Measurements from ENCODE around the gene MYO19.

The MYO19 gene

DNA sequence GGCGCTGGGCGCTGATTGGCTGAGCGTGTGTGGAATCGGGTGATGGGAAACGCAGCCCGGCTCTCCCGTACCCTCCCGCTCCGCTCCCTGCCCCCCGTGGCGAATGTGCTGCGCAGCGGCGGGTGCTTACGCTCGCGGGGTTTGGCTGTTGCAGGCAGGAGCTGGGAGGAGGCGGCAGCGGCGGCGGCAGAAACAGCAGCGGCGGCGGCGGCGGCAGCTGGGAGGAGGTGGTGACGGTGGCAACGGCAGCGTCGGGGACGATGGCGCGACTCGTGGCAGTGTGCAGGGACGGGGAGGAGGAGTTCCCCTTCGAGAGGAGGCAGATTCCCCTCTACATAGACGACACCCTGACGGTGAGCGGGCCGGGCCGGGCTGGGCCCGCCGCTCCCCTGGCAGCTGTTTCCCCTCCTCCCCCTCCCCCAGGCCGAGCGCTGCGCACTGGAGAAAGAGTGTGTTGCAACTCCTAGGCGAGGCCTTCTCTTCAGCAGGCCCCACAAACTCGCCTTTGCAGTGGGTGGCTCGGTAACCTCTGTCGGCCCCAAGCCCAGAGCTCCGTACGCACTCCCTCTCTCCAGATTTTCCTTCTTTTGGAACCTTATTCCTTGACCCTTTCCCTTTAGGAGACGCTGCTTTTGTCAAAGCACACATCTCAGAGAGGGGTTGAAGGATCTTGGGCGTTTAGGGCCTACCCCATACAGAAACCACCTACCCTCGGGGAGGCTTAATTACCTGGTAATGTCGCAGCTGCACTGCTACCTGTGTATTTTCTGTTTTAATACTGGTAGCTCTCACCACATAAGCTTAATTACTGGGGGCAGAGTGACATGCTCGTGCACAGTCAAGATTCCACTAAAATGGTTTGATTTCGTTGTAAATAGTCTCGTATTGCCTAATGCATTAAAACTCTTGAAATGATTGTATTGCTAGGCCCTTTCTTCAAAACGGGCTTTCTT, 11.1 kb upstream of the MYO19 start:
- Histone ChIP-seq H3K27me3 (ENCODE audit: control insufficient read depth, insufficient read depth, low read length) (no peaks in the 10 kb centered on the region), H3K9ac (ENCODE audit: low read depth, low read length) (peak overlapping the region; percentile 98), H3K36me3 (ENCODE audit: insufficient read depth, low read length) (peaks cover 14% of the 10 kb centered on the region), H3K4me1 (ENCODE audit: control insufficient read depth, insufficient read depth, low read length) (peaks cover 17% of the 10 kb centered on the region), H3K4me3 (ENCODE audit: low read length) (peak overlapping the region; percentile 95), H3K4me2 (ENCODE audit: low read length) (peak overlapping the region; percentile 84), H3K9me3 (replicated peaks; ENCODE audit: low read length) (no peaks in the 10 kb centered on the region)

DNA sequence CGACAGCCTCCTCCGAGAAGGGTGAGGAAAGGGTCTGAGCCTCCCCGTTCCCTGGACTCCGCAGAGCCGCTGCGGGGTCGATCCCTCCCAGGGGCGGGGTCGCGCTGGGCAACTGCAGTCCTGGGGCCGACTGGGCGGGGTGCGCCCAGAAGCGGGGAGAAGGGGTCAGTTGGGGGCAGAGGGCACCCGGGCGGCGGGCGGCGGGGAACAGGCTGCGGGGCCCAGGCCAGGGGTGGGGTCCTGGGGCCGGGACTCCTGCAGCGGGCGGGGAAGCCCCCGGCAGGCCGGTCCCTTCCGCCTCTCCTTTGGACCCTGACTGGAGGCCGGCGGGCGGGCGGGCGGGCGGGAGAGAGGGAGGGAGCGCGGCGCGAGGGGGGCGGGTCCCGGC, 10.4 kb upstream of the MYO19 start:
- Histone ChIP-seq H3K4me1 (ENCODE audit: control insufficient read depth, insufficient read depth, low read length) (peaks cover 17% of the 10 kb centered on the region), H3K4me2 (ENCODE audit: low read length) (peak overlapping the region; percentile 77), H3K27me3 (ENCODE audit: control insufficient read depth, insufficient read depth, low read length) (no peaks in the 10 kb centered on the region), H3K9ac (ENCODE audit: low read depth, low read length) (peak overlapping the region; percentile 100), H3K4me3 (ENCODE audit: low read length) (peak overlapping the region; percentile 95), H3K36me3 (ENCODE audit: insufficient read depth, low read length) (peaks cover 14% of the 10 kb centered on the region), H3K9me3 (replicated peaks; ENCODE audit: low read length) (no peaks in the 10 kb centered on the region)

DNA sequence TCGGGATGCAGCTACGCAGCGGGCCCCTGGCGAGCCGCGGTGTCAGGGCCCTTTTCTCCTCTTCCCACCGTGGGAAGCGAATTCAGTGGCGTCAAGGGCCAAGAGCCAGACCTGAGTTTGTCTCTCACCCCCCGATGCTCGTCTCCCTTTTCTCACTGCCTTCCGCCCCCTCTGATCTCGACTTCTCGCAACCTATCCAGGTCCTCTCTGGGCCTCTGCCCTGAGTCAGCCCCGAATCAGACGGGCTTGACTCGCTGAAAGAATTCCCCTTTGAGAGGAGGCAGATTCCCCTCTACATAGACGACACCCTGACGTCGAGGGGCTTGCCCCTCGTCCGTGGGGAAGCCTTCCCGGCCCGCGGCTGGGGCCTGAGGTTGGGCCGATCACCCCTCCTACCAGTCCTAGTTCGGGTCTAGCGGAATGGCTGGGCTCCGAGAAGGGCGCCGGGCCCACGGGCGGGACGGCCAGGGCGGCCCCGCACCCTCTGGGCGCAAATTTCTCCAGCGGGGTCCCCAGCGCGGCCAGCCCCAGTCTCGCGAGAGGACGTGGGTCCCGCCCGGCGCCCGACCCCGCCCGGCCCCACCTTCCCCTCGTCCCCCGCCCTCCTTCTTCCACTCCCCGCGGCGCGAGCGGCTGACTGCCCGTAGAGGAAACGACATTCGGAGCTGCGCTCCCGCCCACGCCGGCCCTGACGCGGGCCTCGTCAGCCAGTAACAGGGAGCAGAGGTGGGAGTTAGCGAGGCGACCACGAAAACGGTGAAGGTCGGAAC, 9.8 kb upstream of the MYO19 start, which contains the start of gene GGNBP2:
Gene GGNBP2, plus strand, starts transcription at position 613 of the 770 bp plus-strand sequence. CDS start 806 bp downstream, outside the sequence.
- peak within 1 kb of the TSS; percentile 95 for H3K4me3 ChIP-seq (ENCODE audit: low read length)
- peaks cover 12% of the 10 kb centered on the region for H3K36me3 ChIP-seq (ENCODE audit: insufficient read depth, low read length)
- no peaks in the 10 kb centered on the region for H3K9me3 ChIP-seq (replicated peaks; ENCODE audit: low read length)
- H3K4me2 ChIP-seq (ENCODE audit: low read length), result peak within 1 kb of the TSS; percentile 89
- H3K4me1 ChIP-seq (ENCODE audit: control insufficient read depth, insufficient read depth, low read length), result peaks cover 17% of the 10 kb centered on the region
- no peaks in the 10 kb centered on the region for H3K27me3 ChIP-seq (ENCODE audit: control insufficient read depth, insufficient read depth, low read length)
- peak within 1 kb of the TSS; percentile 100 for H3K9ac ChIP-seq (ENCODE audit: low read depth, low read length)

DNA sequence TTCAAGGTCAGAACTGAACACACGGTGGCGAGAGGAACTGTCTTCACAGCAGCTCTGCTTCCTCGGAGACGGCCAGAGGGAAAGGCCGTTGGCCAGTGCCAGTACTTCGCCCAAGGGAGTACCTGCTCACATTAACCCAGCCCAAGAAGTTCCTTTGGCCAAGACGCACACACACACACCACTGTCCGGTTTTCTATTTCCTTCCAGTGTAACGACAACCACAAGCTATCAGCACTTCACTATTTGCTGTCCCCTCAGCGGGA, 9.3 kb upstream of the MYO19 start:
- peaks cover 17% of the 10 kb centered on the region for H3K4me1 ChIP-seq (ENCODE audit: control insufficient read depth, insufficient read depth, low read length)
- H3K4me3 ChIP-seq (ENCODE audit: low read length), result peak overlapping the region; percentile 95
- H3K4me2 ChIP-seq (ENCODE audit: low read length), result peak overlapping the region; percentile 89
- H3K27me3 ChIP-seq (ENCODE audit: control insufficient read depth, insufficient read depth, low read length), result no peaks in the 10 kb centered on the region
- H3K36me3 ChIP-seq (ENCODE audit: insufficient read depth, low read length), result peaks cover 10% of the 10 kb centered on the region
- H3K9ac ChIP-seq (ENCODE audit: low read depth, low read length), result peak overlapping the region; percentile 100
- H3K9me3 ChIP-seq (replicated peaks; ENCODE audit: low read length), result no peaks in the 10 kb centered on the region

DNA sequence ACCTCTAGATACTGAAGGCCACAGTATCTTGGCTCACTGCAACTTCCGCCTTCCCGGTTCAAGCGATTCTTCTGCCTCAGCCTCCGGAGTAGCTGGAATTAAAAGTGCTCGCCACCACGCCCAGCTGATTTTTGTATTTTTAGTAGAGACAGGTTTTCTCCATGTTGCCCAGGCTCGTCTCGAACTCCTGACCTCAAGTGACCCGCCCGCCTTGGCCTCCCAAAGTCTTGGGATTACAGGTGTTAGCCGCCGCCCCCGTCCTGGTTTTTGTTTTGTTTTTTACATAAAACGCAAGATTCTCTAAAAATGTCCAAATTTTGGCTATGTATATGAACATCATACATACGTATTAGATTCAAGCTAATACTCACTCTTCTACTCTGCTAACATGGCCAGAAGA, 8.1 kb upstream of the MYO19 start:
- Histone ChIP-seq H3K9me3 (replicated peaks; ENCODE audit: low read length) (no peaks in the 10 kb centered on the region), H3K4me3 (ENCODE audit: low read length) (no peak overlapping the region), H3K27me3 (ENCODE audit: control insufficient read depth, insufficient read depth, low read length) (no peaks in the 10 kb centered on the region), H3K9ac (ENCODE audit: low read depth, low read length) (no peak overlapping the region), H3K4me1 (ENCODE audit: control insufficient read depth, insufficient read depth, low read length) (peaks cover 12% of the 10 kb centered on the region), H3K36me3 (ENCODE audit: insufficient read depth, low read length) (peaks cover 15% of the 10 kb centered on the region), H3K4me2 (ENCODE audit: low read length) (no peak overlapping the region)

GRCh38 chr17:36540696-36541095, 6.0 kb upstream of the MYO19 start:
- Histone ChIP-seq H3K9ac (ENCODE audit: low read depth, low read length) (no peak overlapping the region), H3K4me2 (ENCODE audit: low read length) (no peak overlapping the region), H3K9me3 (replicated peaks; ENCODE audit: low read length) (no peaks in the 10 kb centered on the region), H3K27me3 (ENCODE audit: control insufficient read depth, insufficient read depth, low read length) (no peaks in the 10 kb centered on the region), H3K4me3 (ENCODE audit: low read length) (no peak overlapping the region), H3K36me3 (ENCODE audit: insufficient read depth, low read length) (peaks cover 14% of the 10 kb centered on the region), H3K4me1 (ENCODE audit: control insufficient read depth, insufficient read depth, low read length) (peaks cover 12% of the 10 kb centered on the region)

DNA sequence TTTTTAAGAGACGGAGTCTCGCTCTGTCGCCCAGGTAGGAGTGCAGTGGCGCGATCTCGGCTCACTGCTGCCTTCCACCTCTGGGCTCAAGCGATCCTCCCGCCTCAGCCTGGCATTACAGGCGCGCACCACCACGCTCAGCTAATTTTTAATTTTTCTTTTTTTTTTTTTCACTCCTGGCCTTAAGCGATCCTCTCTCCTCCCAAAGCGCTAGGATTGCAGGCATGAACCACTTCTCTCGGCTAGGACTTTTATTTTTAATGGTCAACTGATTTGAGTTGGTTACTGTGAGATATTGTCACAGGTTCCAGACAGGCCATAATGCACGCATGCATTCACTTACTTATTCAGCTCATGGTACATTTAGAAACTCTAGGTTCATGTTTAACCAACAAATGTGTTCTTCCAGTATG, 1.0 kb upstream of the MYO19 start:
- no peaks in the 10 kb centered on the region for H3K9me3 ChIP-seq (replicated peaks; ENCODE audit: low read length)
- peaks cover 12% of the 10 kb centered on the region for H3K4me1 ChIP-seq (ENCODE audit: control insufficient read depth, insufficient read depth, low read length)
- H3K36me3 ChIP-seq (ENCODE audit: insufficient read depth, low read length), result peaks cover 35% of the 10 kb centered on the region
- H3K4me2 ChIP-seq (ENCODE audit: low read length), result peak overlapping the region; percentile 98
- peak overlapping the region; percentile 100 for H3K9ac ChIP-seq (ENCODE audit: low read depth, low read length)
- no peaks in the 10 kb centered on the region for H3K27me3 ChIP-seq (ENCODE audit: control insufficient read depth, insufficient read depth, low read length)
- peak overlapping the region; percentile 99 for H3K4me3 ChIP-seq (ENCODE audit: low read length)

DNA sequence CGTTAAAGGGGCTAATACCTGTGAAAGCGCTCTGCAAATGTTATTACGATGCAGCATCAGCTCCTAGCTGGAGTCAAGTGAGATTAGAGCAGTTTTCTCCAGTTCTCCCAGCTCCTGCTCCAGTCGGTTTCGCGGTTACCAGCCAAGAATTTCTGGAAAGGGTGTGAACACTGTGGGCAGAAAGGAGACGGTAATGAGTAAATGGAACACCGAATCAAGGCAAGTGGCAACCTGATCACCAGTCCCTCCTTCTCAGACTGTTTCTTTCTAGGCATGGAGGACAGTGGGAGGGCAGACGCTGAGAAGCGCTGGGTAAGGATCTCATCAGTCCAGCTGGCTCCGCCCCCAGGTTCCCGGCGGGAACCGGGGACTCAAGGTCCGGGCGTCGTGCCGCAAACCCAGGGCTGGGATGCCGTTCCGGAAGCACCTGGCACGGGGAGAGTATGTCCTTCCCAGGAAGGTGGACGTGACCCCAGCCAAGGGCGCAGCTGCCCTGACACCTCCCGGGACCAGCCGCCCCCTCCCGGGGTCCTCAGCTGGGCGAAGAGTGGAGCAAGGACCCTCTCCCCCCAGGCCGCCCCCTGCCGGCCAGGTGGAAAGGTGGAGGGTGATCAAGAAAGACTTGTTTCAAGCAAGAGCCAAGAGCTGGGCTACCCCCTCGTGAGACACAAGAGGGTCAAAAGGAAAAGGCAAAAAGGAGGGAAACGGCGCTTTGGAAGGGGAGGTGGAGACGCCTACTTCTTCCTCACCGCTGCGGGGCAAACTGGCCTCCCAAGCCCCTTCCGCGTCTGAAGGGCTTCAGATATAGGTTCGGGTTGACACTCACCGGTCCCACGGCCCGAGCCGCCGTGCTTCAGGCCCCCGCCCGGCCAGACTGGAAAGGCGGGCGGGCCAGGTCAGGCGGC, 481 bp downstream of the MYO19 start:
- H3K36me3 ChIP-seq (ENCODE audit: insufficient read depth, low read length), result peaks cover 35% of the 10 kb centered on the region
- H3K4me1 ChIP-seq (ENCODE audit: control insufficient read depth, insufficient read depth, low read length), result peaks cover 16% of the 10 kb centered on the region
- peak overlapping the region; percentile 99 for H3K4me3 ChIP-seq (ENCODE audit: low read length)

DNA sequence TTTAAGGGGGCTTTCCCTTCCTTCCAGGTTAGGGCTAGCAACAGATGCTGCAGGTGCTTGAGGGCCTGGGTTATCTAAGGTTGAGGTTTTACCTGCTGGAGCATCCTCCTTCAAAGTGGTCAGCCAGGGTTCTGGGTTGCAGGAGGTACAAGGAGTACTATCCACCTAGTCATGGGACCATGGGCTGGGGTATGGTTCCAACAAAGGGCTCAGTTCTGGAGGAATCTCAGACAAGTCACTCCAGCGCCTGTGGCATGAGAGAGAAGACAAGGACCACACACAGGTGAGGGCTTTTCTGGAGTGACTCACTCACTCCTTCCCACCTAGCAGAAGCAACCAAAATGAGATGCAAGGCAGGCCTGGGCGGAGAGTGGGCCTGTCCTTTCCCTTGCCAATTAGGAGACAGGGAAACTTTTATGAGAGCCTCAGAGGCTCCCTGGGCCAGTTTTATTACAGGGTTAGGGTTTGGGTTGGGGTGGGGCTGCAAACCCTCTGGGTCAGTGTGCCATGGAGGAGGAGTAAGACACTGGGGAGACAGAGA, 2.2 kb downstream of the MYO19 start:
- Histone ChIP-seq H3K9ac (ENCODE audit: low read depth, low read length) (no peak overlapping the region), H3K27me3 (ENCODE audit: control insufficient read depth, insufficient read depth, low read length) (no peaks in the 10 kb centered on the region), H3K9me3 (replicated peaks; ENCODE audit: low read length) (no peaks in the 10 kb centered on the region), H3K4me2 (ENCODE audit: low read length) (no peak overlapping the region), H3K36me3 (ENCODE audit: insufficient read depth, low read length) (peaks cover 34% of the 10 kb centered on the region), H3K4me3 (ENCODE audit: low read length) (no peak overlapping the region), H3K4me1 (ENCODE audit: control insufficient read depth, insufficient read depth, low read length) (peaks cover 25% of the 10 kb centered on the region)

More for the DNA sequence above, 481 bp downstream of the MYO19 start:
- peak overlapping the region; percentile 98 for H3K4me2 ChIP-seq (ENCODE audit: low read length)
- H3K9ac ChIP-seq (ENCODE audit: low read depth, low read length), result peak overlapping the region; percentile 100
- H3K27me3 ChIP-seq (ENCODE audit: control insufficient read depth, insufficient read depth, low read length), result no peaks in the 10 kb centered on the region
- no peaks in the 10 kb centered on the region for H3K9me3 ChIP-seq (replicated peaks; ENCODE audit: low read length)

- H3K4me3 ChIP-seq (ENCODE audit: low read length), result no peak overlapping the region
- no peaks in the 10 kb centered on the region for H3K9me3 ChIP-seq (replicated peaks; ENCODE audit: low read length)
- no peak overlapping the region for H3K9ac ChIP-seq (ENCODE audit: low read depth, low read length)
- peaks cover 22% of the 10 kb centered on the region for H3K4me1 ChIP-seq (ENCODE audit: control insufficient read depth, insufficient read depth, low read length)
- H3K36me3 ChIP-seq (ENCODE audit: insufficient read depth, low read length), result peaks cover 57% of the 10 kb centered on the region
- H3K27me3 ChIP-seq (ENCODE audit: control insufficient read depth, insufficient read depth, low read length), result no peaks in the 10 kb centered on the region
- peak overlapping the region; percentile 25 for H3K4me2 ChIP-seq (ENCODE audit: low read length)
Observed at GRCh38 chr17:36529121-36529520, 5.5 kb downstream of the MYO19 start.

All from skeletal muscle satellite cell (primary cell).